Measurements from ENCODE around the gene TSHZ3.

TSHZ3 gene

GRCh38 chr19:31354799-31355664, 5.8 kb upstream of the TSHZ3 start:
- no peak for DNase-seq (ENCODE audit: low read depth, low spot score)

- no peak for DNase-seq (ENCODE audit: low read depth, low spot score)
These were observed 5.1 kb upstream of the TSHZ3 start for GRCh38 chr19:31354316-31354715.

- DNase-seq (ENCODE audit: low read depth, low spot score) = no peak
These were observed 4.6 kb upstream of the TSHZ3 start for GRCh38 chr19:31353833-31354232.

GRCh38 chr19:31352782-31353651, 3.8 kb upstream of the TSHZ3 start:
- no peak for DNase-seq (ENCODE audit: low read depth, low spot score)

GRCh38 chr19:31352296-31352781, 3.1 kb upstream of the TSHZ3 start:
- DNase-seq (ENCODE audit: low read depth, low spot score) = no peak

GRCh38 chr19:31351855-31352195, 2.6 kb upstream of the TSHZ3 start:
- no peak for DNase-seq (ENCODE audit: low read depth, low spot score)

GRCh38 chr19:31351056-31351854, 2.0 kb upstream of the TSHZ3 start:
- no peak for DNase-seq (ENCODE audit: low read depth, low spot score)

GRCh38 chr19:31350693-31351055, 1.4 kb upstream of the TSHZ3 start:
- no peak for DNase-seq (ENCODE audit: low read depth, low spot score)

- DNase-seq (ENCODE audit: low read depth, low spot score) = no peak
These were observed 927 bp upstream of the TSHZ3 start for GRCh38 chr19:31350033-31350692.

- no peak for DNase-seq (ENCODE audit: low read depth, low spot score)
These were observed 616 bp downstream of the TSHZ3 start for GRCh38 chr19:31348481-31349159.

- no peak for DNase-seq (ENCODE audit: low read depth, low spot score)
These were observed 1.3 kb downstream of the TSHZ3 start for GRCh38 chr19:31347828-31348392.

- no peak for DNase-seq (ENCODE audit: low read depth, low spot score)
These were observed 1.9 kb downstream of the TSHZ3 start for GRCh38 chr19:31347354-31347753.

GRCh38 chr19:31346184-31347059, 2.8 kb downstream of the TSHZ3 start:
- no peak for DNase-seq (ENCODE audit: low read depth, low spot score)

GRCh38 chr19:31344403-31344802, 4.8 kb downstream of the TSHZ3 start:
- DNase-seq (ENCODE audit: low read depth, low spot score) = no peak

GRCh38 chr19:31342926-31343325, 6.3 kb downstream of the TSHZ3 start:
- DNase-seq (ENCODE audit: low read depth, low spot score) = no peak

- no peak for DNase-seq (ENCODE audit: low read depth, low spot score)
These were observed 8.9 kb downstream of the TSHZ3 start for GRCh38 chr19:31340042-31341025.

GRCh38 chr19:31339411-31339810, 9.8 kb downstream of the TSHZ3 start:
- DNase-seq (ENCODE audit: low read depth, low spot score) = no peak
